Smooth muscle cell (in vitro differentiated cells): Measurements from ENCODE around the gene AMBRA1. TPM values are rescaled to one million over a fixed set of nuclear protein-coding genes. Genes with fewer than 3 reads are reported as not detected.

Source experiments
- DNase-seq: peaks from one replicate; lab custom pipeline; 2025; ENCODE audit not compliant: unreplicated experiment; lab: John Stamatoyannopoulos, UW
- H2AFZ ChIP-seq: fragments of 200-600 bp; sonication (generic); 2 replicates; pipeline ENCODE4 v1.6.0; 2016; ENCODE audit warnings: antibody characterized with exemption, low read depth, mild to moderate bottlenecking
- H3F3A ChIP-seq: fragments of 200-600 bp; sonication (generic); 2 replicates; pipeline ENCODE4 v1.6.0; 2017; ENCODE audit warnings: antibody characterized with exemption, low read depth
- H3K27ac ChIP-seq: fragments of 200-600 bp; sonication (generic); 2 replicates; pipeline ENCODE4 v1.5.1; 2016; ENCODE audit warnings: low read depth, mild to moderate bottlenecking
- H3K27me3 ChIP-seq: fragments of 200-600 bp; sonication (generic); 2 replicates; pipeline ENCODE4 v1.6.1; 2016; ENCODE audit warnings: low read depth, mild to moderate bottlenecking
- H3K36me3 ChIP-seq: fragments of 200-600 bp; sonication (generic); 2 replicates; pipeline ENCODE4 v1.5.1; 2016; ENCODE audit warnings: low read depth
- H3K4me1 ChIP-seq: fragments of 200-600 bp; sonication (generic); 2 replicates; pipeline ENCODE4 v1.5.1; 2016; ENCODE audit warnings: low read depth
- H3K4me2 ChIP-seq: fragments of 200-600 bp; sonication (generic); 2 replicates; pipeline ENCODE4 v1.6.0; 2016; ENCODE audit warnings: mild to moderate bottlenecking
- H3K4me3 ChIP-seq: fragments of 200-600 bp; sonication (generic); 2 replicates; pipeline ENCODE4 v1.5.1; 2016; ENCODE audit warnings: mild to moderate bottlenecking
- H3K79me2 ChIP-seq: fragments of 200-600 bp; sonication (generic); 2 replicates; pipeline ENCODE4 v1.6.0; 2016; ENCODE audit warnings: low read depth, mild to moderate bottlenecking
- H3K9ac ChIP-seq: fragments of 200-600 bp; sonication (generic); 2 replicates; pipeline ENCODE4 v1.6.0; 2016; ENCODE audit warnings: low read depth
- H3K9me3 ChIP-seq: fragments of 200-600 bp; sonication (generic); replicated peaks from 2 replicates; pipeline ENCODE4 v1.5.1; 2016; ENCODE audit warnings: low read depth
- H4K20me1 ChIP-seq: fragments of 200-600 bp; sonication (generic); 2 replicates; pipeline ENCODE4 v1.6.0; 2016; ENCODE audit warnings: low read depth
- WGBS: methylation state at CpG from one replicate; pipeline ENCODE4 v1.1.7; 2016; ENCODE audit warnings: low lambda C conversion rate; 5-methylcytosine and 5-hydroxymethylcytosine counted together
- polyA plus RNA-seq: library from polyadenylated mRNA; unstranded; fragments of >200 nt; fragmentation: Nextera tagmentation; extraction: Ambion mirVana; gene quantifications from 2 replicates; pipeline ENCODE4 v1.2.1, GENCODE V29; 2016
- total RNA-seq: library from RNA; depleted of rRNA; stranded (reverse); fragments of >200 nt; gene quantifications from 2 replicates; pipeline ENCODE4 v1.2.3, GENCODE V29; 2014
- TF ChIP-seq, protein P1 (sequence below): fragments of 200-600 bp; sonication (generic); IDR thresholded peaks from 2 replicates; pipeline ENCODE4 v1.5.1; 2017; ENCODE audit warnings: borderline replicate concordance, mild to moderate bottlenecking, antibody characterized with exemption; ENCODE audit not compliant: insufficient read depth, poor library complexity, severe bottlenecking

The AMBRA1 gene
- total and polyA plus RNA-seq, 2 experiments from 2014 or later, result 10.3 to 38.3 TPM

DNA sequence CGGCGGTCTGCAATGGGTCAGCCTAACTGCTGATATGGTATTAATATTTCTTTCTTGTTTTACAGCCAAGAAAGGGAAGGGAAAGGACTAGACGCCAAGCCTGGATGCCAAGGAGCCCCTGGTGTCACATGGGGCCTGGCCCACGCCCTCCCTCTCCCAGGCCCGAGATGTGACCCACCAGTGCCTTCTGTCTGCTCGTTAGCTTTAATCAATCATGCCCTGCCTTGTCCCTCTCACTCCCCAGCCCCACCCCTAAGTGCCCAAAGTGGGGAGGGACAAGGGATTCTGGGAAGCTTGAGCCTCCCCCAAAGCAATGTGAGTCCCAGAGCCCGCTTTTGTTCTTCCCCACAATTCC is 210.4 kb downstream of the AMBRA1 start:
- WGBS, result 81% methylated on average over 7 of the region's 7 CpGs
- Histone ChIP-seq H2AFZ (no peak overlapping the region), H3K4me2 (no peak overlapping the region), H3K9ac (no peak overlapping the region), H3K27me3 (peaks cover 6% of the 10 kb centered on the region), H3K4me1 (peaks cover 9% of the 10 kb centered on the region), H3K79me2 (no peaks in the 10 kb centered on the region), H3K27ac (no peak overlapping the region), H3K4me3 (no peak overlapping the region), H4K20me1 (peaks cover 17% of the 10 kb centered on the region), H3K9me3 (no peaks in the 10 kb centered on the region), H3K36me3 (no peaks in the 10 kb centered on the region), H3F3A (peaks cover 3% of the 10 kb centered on the region)
- TF ChIP-seq, protein P1, sequence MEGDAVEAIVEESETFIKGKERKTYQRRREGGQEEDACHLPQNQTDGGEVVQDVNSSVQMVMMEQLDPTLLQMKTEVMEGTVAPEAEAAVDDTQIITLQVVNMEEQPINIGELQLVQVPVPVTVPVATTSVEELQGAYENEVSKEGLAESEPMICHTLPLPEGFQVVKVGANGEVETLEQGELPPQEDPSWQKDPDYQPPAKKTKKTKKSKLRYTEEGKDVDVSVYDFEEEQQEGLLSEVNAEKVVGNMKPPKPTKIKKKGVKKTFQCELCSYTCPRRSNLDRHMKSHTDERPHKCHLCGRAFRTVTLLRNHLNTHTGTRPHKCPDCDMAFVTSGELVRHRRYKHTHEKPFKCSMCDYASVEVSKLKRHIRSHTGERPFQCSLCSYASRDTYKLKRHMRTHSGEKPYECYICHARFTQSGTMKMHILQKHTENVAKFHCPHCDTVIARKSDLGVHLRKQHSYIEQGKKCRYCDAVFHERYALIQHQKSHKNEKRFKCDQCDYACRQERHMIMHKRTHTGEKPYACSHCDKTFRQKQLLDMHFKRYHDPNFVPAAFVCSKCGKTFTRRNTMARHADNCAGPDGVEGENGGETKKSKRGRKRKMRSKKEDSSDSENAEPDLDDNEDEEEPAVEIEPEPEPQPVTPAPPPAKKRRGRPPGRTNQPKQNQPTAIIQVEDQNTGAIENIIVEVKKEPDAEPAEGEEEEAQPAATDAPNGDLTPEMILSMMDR, result no peak
- no peak for DNase-seq

DNA sequence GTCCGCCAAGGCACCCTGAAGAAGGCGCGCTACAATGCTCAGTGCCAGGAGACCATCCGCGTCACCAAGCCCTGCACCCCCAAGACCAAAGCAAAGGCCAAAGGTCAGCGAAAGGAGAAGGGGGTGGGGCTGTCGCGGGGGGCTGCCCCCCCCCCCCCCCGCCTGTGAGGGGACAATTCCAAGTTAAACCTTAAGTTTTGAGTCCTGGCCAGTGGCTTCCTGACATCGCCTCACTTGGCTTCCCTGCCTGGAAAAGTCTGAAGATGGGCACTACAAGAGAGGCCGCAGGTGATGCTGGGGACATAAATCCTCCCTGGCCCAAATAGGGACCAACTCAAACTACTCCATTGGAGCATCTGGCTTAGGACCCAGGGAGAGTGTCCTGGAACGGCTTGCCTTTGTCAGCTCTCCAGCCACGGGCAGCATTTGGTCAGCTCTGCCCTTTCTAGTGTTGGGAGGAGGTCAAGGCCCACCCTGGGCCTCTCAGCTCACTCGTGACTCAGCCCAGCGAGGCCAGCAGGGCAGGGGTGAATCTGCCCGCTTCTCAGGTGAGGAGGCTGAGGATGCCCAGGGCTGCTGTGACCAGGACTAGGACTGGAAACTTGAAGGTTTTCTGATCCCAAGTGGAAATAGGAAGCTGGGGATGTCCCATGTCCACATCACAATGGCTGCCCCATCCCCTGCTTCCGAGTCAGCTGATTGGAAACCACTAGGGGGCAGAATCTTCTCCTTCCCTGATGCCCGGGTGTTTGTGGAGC is 211.0 kb downstream of the AMBRA1 start:
- TF ChIP-seq, protein P1, result peak; percentile 62
- peaks cover under 1% of the 10 kb centered on the region for H3K27me3 ChIP-seq
- H2AFZ ChIP-seq, result no peak overlapping the region
- H3K9me3 ChIP-seq, result no peaks in the 10 kb centered on the region
- H3K4me1 ChIP-seq, result peaks cover 8% of the 10 kb centered on the region
- H3K9ac ChIP-seq, result no peak overlapping the region
- peaks cover 17% of the 10 kb centered on the region for H4K20me1 ChIP-seq
- no peaks in the 10 kb centered on the region for H3K36me3 ChIP-seq
- 41% methylated on average over 17 of the region's 18 CpGs for WGBS
- peaks cover 3% of the 10 kb centered on the region for H3F3A ChIP-seq
- no peak overlapping the region for H3K27ac ChIP-seq
- no peaks in the 10 kb centered on the region for H3K79me2 ChIP-seq
- H3K4me3 ChIP-seq, result peak overlapping the region; percentile 78
- peak overlapping the region; percentile 100 for H3K4me2 ChIP-seq
- no peak for DNase-seq

DNA sequence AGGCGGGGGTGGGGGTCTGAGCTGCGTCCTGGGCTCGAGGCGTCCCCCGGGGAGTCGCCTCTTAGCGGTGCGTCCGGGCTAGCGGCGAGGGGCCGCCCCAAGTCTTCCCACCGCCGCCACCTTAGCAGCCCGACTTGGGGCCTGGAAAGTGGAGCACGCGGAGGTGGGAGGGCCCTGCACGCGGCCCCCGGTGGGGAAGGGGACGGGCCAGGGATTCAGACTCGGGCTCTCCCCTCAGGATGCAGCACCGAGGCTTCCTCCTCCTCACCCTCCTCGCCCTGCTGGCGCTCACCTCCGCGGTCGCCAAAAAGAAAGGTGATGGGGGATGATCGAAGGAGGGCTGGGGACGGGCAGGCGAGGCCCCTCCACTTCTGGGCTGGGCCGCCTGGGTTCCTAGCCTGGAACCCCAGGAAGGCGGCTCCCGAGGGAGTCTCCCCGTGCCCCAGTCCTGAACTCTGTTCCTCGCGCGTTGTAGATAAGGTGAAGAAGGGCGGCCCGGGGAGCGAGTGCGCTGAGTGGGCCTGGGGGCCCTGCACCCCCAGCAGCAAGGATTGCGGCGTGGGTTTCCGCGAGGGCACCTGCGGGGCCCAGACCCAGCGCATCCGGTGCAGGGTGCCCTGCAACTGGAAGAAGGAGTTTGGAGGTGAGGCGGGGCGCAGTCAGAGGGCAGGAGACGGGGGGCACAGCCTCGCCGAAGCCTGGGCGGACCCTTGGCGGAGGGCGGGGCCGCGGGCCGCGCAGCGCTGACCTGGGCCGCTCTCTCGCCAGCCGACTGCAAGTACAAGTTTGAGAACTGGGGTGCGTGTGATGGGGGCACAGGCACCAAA is 211.8 kb downstream of the AMBRA1 start:
- no peaks in the 10 kb centered on the region for H3K27me3 ChIP-seq
- 1% methylated on average over 42 of the region's 66 CpGs for WGBS
- no peak overlapping the region for H3K27ac ChIP-seq
- H3K4me3 ChIP-seq, result peak overlapping the region; percentile 78
- H3K79me2 ChIP-seq, result no peaks in the 10 kb centered on the region
- no peak overlapping the region for H2AFZ ChIP-seq
- TF ChIP-seq, protein P1, result no peak
- H3K36me3 ChIP-seq, result no peaks in the 10 kb centered on the region
- H3K4me1 ChIP-seq, result peaks cover 8% of the 10 kb centered on the region
- H4K20me1 ChIP-seq, result peaks cover 11% of the 10 kb centered on the region
- H3K9me3 ChIP-seq, result no peaks in the 10 kb centered on the region
- H3F3A ChIP-seq, result peaks cover 3% of the 10 kb centered on the region
- H3K9ac ChIP-seq, result no peak overlapping the region
- H3K4me2 ChIP-seq, result peak overlapping the region; percentile 100
- no peak for DNase-seq
